GM23338 (cell line): ENCODE results near the gene PCDH1. TPM values are rescaled to one million over a fixed set of nuclear protein-coding genes. Genes with fewer than 3 reads are reported as not detected.

Experiments
- ATAC-seq: fragments of 200-7000 bp; cut with Tn5 transposase; 3 replicates; pipeline ENCODE4 v1.9.1; 2020
- DNase-seq: peaks from one replicate; pipeline ENCODE4 v3.0.0-alpha.2; 2015; ENCODE audit warnings: low spot score
- H2AFZ ChIP-seq: fragments of 200-600 bp; sonication (generic); 2 replicates; pipeline ENCODE4 v1.8.0; 2016; ENCODE audit warnings: antibody characterized with exemption, mild to moderate bottlenecking, moderate library complexity
- H3F3A ChIP-seq: fragments of 200-600 bp; sonication (generic); replicated peaks from 2 replicates; pipeline ENCODE4 v1.8.0; 2017; ENCODE audit warnings: antibody characterized with exemption, mixed run types, low read depth
- H3K27ac ChIP-seq: fragments of 200-600 bp; sonication (generic); 2 replicates; pipeline ENCODE4 v1.6.1; 2016; ENCODE audit warnings: low read depth
- H3K27me3 ChIP-seq: fragments of 200-600 bp; sonication (generic); 2 replicates; pipeline ENCODE4 v1.8.0; 2016; ENCODE audit warnings: mild to moderate bottlenecking, mixed run types, moderate library complexity; ENCODE audit not compliant: insufficient read depth
- H3K36me3 ChIP-seq: fragments of 200-600 bp; sonication (generic); 2 replicates; pipeline ENCODE4 v1.8.0; 2016; ENCODE audit warnings: mild to moderate bottlenecking; ENCODE audit not compliant: insufficient read depth
- H3K4me1 ChIP-seq: fragments of 200-600 bp; sonication (generic); 2 replicates; pipeline ENCODE4 v1.8.0; 2016; ENCODE audit warnings: mild to moderate bottlenecking, moderate library complexity; ENCODE audit not compliant: insufficient read depth
- H3K4me2 ChIP-seq: fragments of 200-600 bp; sonication (generic); 2 replicates; pipeline ENCODE4 v1.7.1; 2017; ENCODE audit warnings: mixed run types
- H3K4me3 ChIP-seq: fragments of 200-600 bp; sonication (generic); 2 replicates; pipeline ENCODE4 v1.6.1; 2016; ENCODE audit warnings: mixed run types
- H3K79me2 ChIP-seq: fragments of 200-600 bp; sonication (generic); replicated peaks from 2 replicates; pipeline ENCODE4 v1.8.0; 2017; ENCODE audit warnings: mild to moderate bottlenecking; ENCODE audit not compliant: insufficient read depth
- H3K9me2 ChIP-seq: fragments of 200-600 bp; sonication (generic); 2 replicates; pipeline ENCODE4 v1.8.0; 2017; ENCODE audit not compliant: insufficient read depth
- H4K20me1 ChIP-seq: fragments of 200-600 bp; sonication (generic); replicated peaks from 2 replicates; pipeline ENCODE4 v1.8.0; 2017; ENCODE audit warnings: mild to moderate bottlenecking; ENCODE audit not compliant: insufficient read depth
- H3K27ac Mint-ChIP-seq: 2 replicates; pipeline ENCODE4 v1.8.0; 2020; ENCODE audit warnings: inconsistent platforms, mild to moderate bottlenecking, moderate library complexity, mixed read lengths
- H3K27me3 Mint-ChIP-seq: 3 replicates; pipeline ENCODE4 v1.8.0; 2022; ENCODE audit warnings: low read depth, mild to moderate bottlenecking, moderate library complexity, mixed read lengths, inconsistent platforms; ENCODE audit not compliant: insufficient read depth, poor library complexity
- H3K36me3 Mint-ChIP-seq: 3 replicates; pipeline ENCODE4 v1.8.0; 2021; ENCODE audit warnings: low read depth, mild to moderate bottlenecking, inconsistent platforms, moderate library complexity, mixed read lengths
- H3K4me1 Mint-ChIP-seq: 3 replicates; pipeline ENCODE4 v1.8.0; 2020; ENCODE audit warnings: mild to moderate bottlenecking, inconsistent platforms, mixed read lengths
- H3K4me3 Mint-ChIP-seq: 3 replicates; pipeline ENCODE4 v1.8.0; 2021; ENCODE audit warnings: moderate library complexity, mild to moderate bottlenecking, inconsistent platforms, mixed read lengths
- H3K9me3 Mint-ChIP-seq: 3 replicates; pipeline ENCODE4 v1.8.0; 2020; ENCODE audit warnings: moderate library complexity, mild to moderate bottlenecking, inconsistent platforms, mixed read lengths
- CREB1 ChIP-seq: fragments of 250-450 bp; sonication (Bioruptor Pico); IDR thresholded peaks from 2 replicates; pipeline ENCODE4 v1.5.0; 2020; ENCODE audit warnings: low read depth, mild to moderate bottlenecking, moderate library complexity
- CTCF ChIP-seq, 2 experiments: fragments of 200-600 bp in 1 of 2; sonication (generic) in 1 of 2; conservative IDR thresholded peaks; 2 replicates each; pipeline versions ENCODE4 v1.5.1 to v1.6.1; 2016 to 2017; ENCODE audit warnings: antibody characterized with exemption in 2 of 2, low read depth in 2 of 2, mild to moderate bottlenecking in 2 of 2, moderate library complexity in 1 of 2
- ETS1 ChIP-seq: IDR thresholded peaks from 2 replicates; pipeline ENCODE4 v1.6.1; 2016; ENCODE audit warnings: antibody characterized with exemption
- EZH2 ChIP-seq: fragments of 200-600 bp; sonication (generic); IDR thresholded peaks from one replicate; pipeline ENCODE4 v1.8.0; 2017; ENCODE audit warnings: antibody characterized with exemption, mild to moderate bottlenecking, low read depth; ENCODE audit not compliant: unreplicated experiment
- EZH2phosphoT487 ChIP-seq: fragments of 200-600 bp; sonication (generic); IDR thresholded peaks from one replicate; pipeline ENCODE4 v1.8.1; 2018; ENCODE audit warnings: antibody characterized with exemption; ENCODE audit not compliant: unreplicated experiment
- REST ChIP-seq: IDR thresholded peaks from one replicate; pipeline ENCODE4 v1.6.1; 2018; ENCODE audit warnings: antibody characterized with exemption; ENCODE audit not compliant: unreplicated experiment
- ZNF114 ChIP-seq: fragments of 250-450 bp; sonication (Bioruptor Pico); IDR thresholded peaks from 2 replicates; pipeline ENCODE4 v1.5.0; 2020; ENCODE audit warnings: mild to moderate bottlenecking, moderate library complexity
- ZNF462 ChIP-seq: fragments of 250-450 bp; sonication (Bioruptor Pico); IDR thresholded peaks from 2 replicates; pipeline ENCODE4 v1.5.0; 2020; ENCODE audit warnings: mild to moderate bottlenecking, moderate library complexity
- polyA plus RNA-seq: library from polyadenylated mRNA; unstranded; fragments of >200 nt; fragmentation: Nextera tagmentation; extraction: Ambion mirVana; gene quantifications from 2 replicates; pipeline ENCODE4 v1.2.1, GENCODE V29; 2016
- total RNA-seq: library from RNA; depleted of rRNA; stranded (reverse); fragments of >200 nt; shearing (Covaris generic); gene quantifications from 2 replicates; pipeline ENCODE4 v1.2.3, GENCODE V29; 2014

PCDH1 gene
- total and polyA plus RNA-seq, 2 experiments from 2014 or later: 26.2 to 183 TPM

DNA sequence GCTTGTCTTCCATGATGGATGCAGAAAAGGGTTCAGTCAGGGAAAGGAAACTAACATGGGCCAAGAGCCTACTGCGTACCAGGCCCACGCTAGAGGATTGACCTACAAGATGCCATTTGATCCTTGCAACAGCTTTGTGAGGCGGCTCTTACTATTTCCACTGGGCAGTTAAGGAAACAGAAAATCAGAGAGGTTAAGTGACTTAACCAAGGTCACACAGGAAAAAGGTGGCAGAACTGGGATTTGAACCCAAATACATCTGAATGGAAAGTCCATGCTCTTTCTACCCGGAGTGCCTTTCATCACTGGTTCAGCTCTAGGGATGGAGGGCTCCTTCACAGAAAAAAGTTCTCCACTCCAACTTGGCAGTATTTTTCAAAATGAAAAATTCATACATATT, 50.0 kb downstream of the PCDH1 start:
- Histone ChIP-seq H3K27ac (no peak overlapping the region), H3K36me3 (no peaks in the 10 kb centered on the region; the same call in 1 of the 2 replicates), H3K4me3 (no peak overlapping the region), H3K4me1 (peaks cover 37% of the 10 kb centered on the region), H4K20me1 (no peaks in the 10 kb centered on the region), H3K9me2 (no peaks in the 10 kb centered on the region), H3K4me2 (no peak overlapping the region), H3K79me2 (no peaks in the 10 kb centered on the region), H3F3A (peaks cover 8% of the 10 kb centered on the region; the same call in 1 of the 2 replicates), H3K27me3 (no peaks in the 10 kb centered on the region), H2AFZ (no peak overlapping the region)
- Mint-ChIP-seq H3K27me3 (peaks cover 26% of the 10 kb centered on the region), H3K9me3 (peaks cover 5% of the 10 kb centered on the region; the same call in 1 of the 3 replicates), H3K36me3 (peaks cover 7% of the 10 kb centered on the region), H3K27ac (no peak overlapping the region), H3K4me3 (no peak overlapping the region), H3K4me1 (peaks cover 49% of the 10 kb centered on the region)
- ATAC-seq (no peak), DNase-seq (no peak)
- TF ChIP-seq CTCF (conservative IDR thresholded peaks at IDR 0.05; ENCODE audit: low read depth in 2 of 2) (no peak), ZNF114 (no peak), EZH2phosphoT487 (no peak), REST (no peak), ETS1 (no peak), ZNF462 (CRISPR knock-in tag) (no peak), CREB1 (CRISPR knock-in tag) (no peak), EZH2 (no peak)
